GM21786 (cell line): ENCODE measurements around the gene ACADVL.
"Not testable (repeated sequence)": the region's sequence is repeated elsewhere in the genome, so short reads cannot be mapped to it uniquely, and the experiment has no call there.

Experiments
- ATAC-seq: cut with Tn5 transposase; IDR thresholded peaks from one replicate; pipeline ENCODE4 v1.9.1; 2021; ENCODE audit not compliant: unreplicated experiment

The ACADVL gene

GRCh38 chr17:7234083-7234951 lies 14.6 kb downstream of the ACADVL start, which contains the start of gene DVL2:
DVL2 (minus strand) TSS chr17:7234517; CDS start chr17:7234262, 255 bp downstream.
- peak; percentile 46 for ATAC-seq

- no peak for ATAC-seq
Measured at GRCh38 chr17:7235693-7236665, 16.2 kb downstream of the ACADVL start.

- no peak for ATAC-seq
Measured at GRCh38 chr17:7236808-7237207, 17.1 kb downstream of the ACADVL start.

- no peak for ATAC-seq
Measured at GRCh38 chr17:7237266-7237760, 17.6 kb downstream of the ACADVL start.

GRCh38 chr17:7237761-7238419 lies 18.2 kb downstream of the ACADVL start:
- ATAC-seq, result no peak

GRCh38 chr17:7238420-7239090 lies 18.8 kb downstream of the ACADVL start:
- no peak for ATAC-seq

GRCh38 chr17:7239091-7240027 lies 19.6 kb downstream of the ACADVL start, which contains the start of gene PHF23:
PHF23 (minus strand) TSS chr17:7239457; CDS start chr17:7239279, 178 bp downstream.
- peak; percentile 55 for ATAC-seq

- no peak for ATAC-seq
Measured at GRCh38 chr17:7240375-7240774, 20.6 kb downstream of the ACADVL start.

- ATAC-seq, result no peak
Measured at GRCh38 chr17:7241090-7241733, 21.5 kb downstream of the ACADVL start.

- no peak for ATAC-seq
Measured at GRCh38 chr17:7241783-7242716, 22.3 kb downstream of the ACADVL start, which contains the start of gene GABARAP. GABARAP (minus strand) TSS chr17:7242449; CDS start chr17:7242330, 119 bp downstream.

GRCh38 chr17:7242717-7243452 lies 23.1 kb downstream of the ACADVL start:
- peak; percentile 34 for ATAC-seq

- no peak for ATAC-seq
Measured at GRCh38 chr17:7243453-7243729, 23.7 kb downstream of the ACADVL start.

- not testable (repeated sequence) for ATAC-seq
Measured at GRCh38 chr17:7243838-7244237, 24.1 kb downstream of the ACADVL start.

GRCh38 chr17:7246779-7247178 lies 27.0 kb downstream of the ACADVL start:
- no peak for ATAC-seq

- ATAC-seq, result no peak
Measured at GRCh38 chr17:7248796-7249195, 29.1 kb downstream of the ACADVL start.

- ATAC-seq, result no peak
Measured at GRCh38 chr17:7249214-7249613, 29.5 kb downstream of the ACADVL start.

- no peak for ATAC-seq
Measured at GRCh38 chr17:7249830-7250229, 30.1 kb downstream of the ACADVL start.
